Adrenal gland (tissue), 12 donors: Measurements from ENCODE around the gene LRCH1. TPM values are rescaled to one million over a fixed set of nuclear protein-coding genes. Genes with fewer than 3 reads are reported as not detected.

ENCODE experiments used
- DNase-seq, 7 donors: peaks; one replicate each; pipeline ENCODE4 v3.0.0-alpha.2; 2019 to 2020
- H3K27ac ChIP-seq, 5 donors: fragments of 200-600 bp; sonication (generic) in 4 of 5; 1 replicate in 3 of 5; 2 replicates in 2 of 5; pipeline versions ENCODE4 v1.5.1 to v1.8.0; 2016 to 2020; ENCODE audit warnings: mild to moderate bottlenecking in 1 of 5
- H3K27me3 ChIP-seq: fragments of 200-600 bp; 2 replicates; pipeline ENCODE4 v1.8.0; 2021
- H3K36me3 ChIP-seq, 2 donors: fragments of 200-600 bp; replicated peaks in 1 of 2; 1 replicate in 1 of 2; 2 replicates in 1 of 2; pipeline versions ENCODE4 v1.5.1 to v1.8.0; 2018 to 2022
- H3K4me1 ChIP-seq, 2 donors: fragments of 200-600 bp; replicated peaks in 1 of 2; 1 replicate in 1 of 2; 2 replicates in 1 of 2; pipeline versions ENCODE4 v1.5.1 to v1.8.0; 2018 to 2021
- H3K4me3 ChIP-seq, 4 donors: fragments of 200-600 bp; sonication (generic) in 3 of 4; one replicate each; pipeline ENCODE4 v1.5.1; 2016 to 2018
- H3K9me3 ChIP-seq, 3 donors: fragments of 200-600 bp; sonication (generic) in 1 of 3; replicated peaks in 1 of 3; 1 replicate in 2 of 3; 2 replicates in 1 of 3; pipeline versions ENCODE4 v1.5.1 to v1.8.0; 2016 to 2021
- CTCF ChIP-seq, 6 experiments: fragments of 450-650 bp in 4 of 6; fragments of 200-600 bp in 2 of 6; sonication (generic) in 1 of 6; IDR thresholded peaks; 1 replicate in 5 of 6; 2 replicates in 1 of 6; pipeline versions ENCODE4 v1.5.1 to v1.8.0; 2016 to 2021; ENCODE audit warnings: antibody characterized with exemption in 6 of 6, mild to moderate bottlenecking in 2 of 6, moderate library complexity in 1 of 6
- POLR2A ChIP-seq, 2 donors: fragments of 450-650 bp; IDR thresholded peaks; one replicate each; pipeline ENCODE4 v1.6.1; 2017; ENCODE audit warnings: antibody characterized with exemption in 2 of 2, mild to moderate bottlenecking in 2 of 2, moderate library complexity in 1 of 2
- WGBS, 4 donors: extraction: QIAGEN DNeasy Blood & Tissue Kit in 2 of 4; methylation state at CpG; one replicate each; pipeline versions ENCODE4 v1.1.5 to v1.1.7; 2013 to 2017; 5-methylcytosine and 5-hydroxymethylcytosine counted together
- intact Hi-C, 2 donors: fragments of 100-400 bp; cut with DNase I; formaldehyde crosslinking; loops; one replicate each; pipeline versions ENCODE4 v1.14.1 to v1.15.0; 2022 to 2023
- polyA plus RNA-seq, 3 donors: library from polyadenylated mRNA; stranded (reverse); fragments of 200-250 nt in 2 of 3; fragments of 350-450 nt in 1 of 3; fragmentation: Illumina TruSeq in 1 of 3; extraction: RNeasy Lipid Tissue Mini Kit (QIAGEN cat#74804) in 1 of 3; gene quantifications; one replicate each; pipeline ENCODE4 v1.2.3, GENCODE V29; 2013 to 2014
- total RNA-seq, 9 donors: library from RNA; depleted of rRNA in 4 of 9; stranded (reverse); fragments of >200 nt in 4 of 9; fragments of 120-200 nt in 1 of 9; fragmentation: NEBNext Ultra II Directional in 1 of 9; extraction: Animal tissue kit (Norgen Biotek cat#: 25700) in 1 of 9; gene quantifications; one replicate each; pipeline versions ENCODE4 v1.1.0 to v1.2.4, GENCODE V29; 2013 to 2023
- donor health status: healthy with polysubstance abuse.
- donor health status: Bipolar disorder and iron deficiency.
- donor health status: DM: yes; HTN: yes; CAD: no.
- donor health status: DM: no; HTN: no; CAD: no.
- donor health status: DM: no; HTN: no; CAD: no.
- donor health status: DM: yes; HTN: yes; CAD: no.

LRCH1 gene
- total and polyA plus RNA-seq, 12 donors, result 2.8 to 13.6 (median 8.4) TPM

- H3K27me3 ChIP-seq, result no peaks in the 10 kb centered on the region
- no peak for DNase-seq
- no peak overlapping the region for H3K4me3 ChIP-seq
- no peaks in the 10 kb centered on the region for H3K36me3 ChIP-seq
- no peaks in the 10 kb centered on the region for H3K9me3 ChIP-seq
- no peak overlapping the region for H3K27ac ChIP-seq
- TF ChIP-seq POLR2A (IDR thresholded peaks at IDR 0.05) (no peak), CTCF (IDR thresholded peaks at IDR 0.05) (no peak)
- WGBS, 4 donors, result 83 to 92% (median 87%) methylated on average over 1 of the region's 1 CpG
- peaks cover 10 to 14% of the 10 kb centered on the region in 2 donors for H3K4me1 ChIP-seq
- intact Hi-C loops, result no loop called here
Observed at GRCh38 chr13:46561691-46562090, 8.7 kb downstream of the LRCH1 start.

GRCh38 chr13:46562152-46562551, 9.2 kb downstream of the LRCH1 start:
- Histone ChIP-seq H3K4me1 (peaks cover 10 to 14% of the 10 kb centered on the region in 2 donors), H3K27ac (no peak overlapping the region), H3K9me3 (no peaks in the 10 kb centered on the region), H3K4me3 (no peak overlapping the region), H3K27me3 (no peaks in the 10 kb centered on the region), H3K36me3 (no peaks in the 10 kb centered on the region)
- intact Hi-C loops, result no loop called here
- no peak for TF ChIP-seq POLR2A (IDR thresholded peaks at IDR 0.05)
- no peak for TF ChIP-seq CTCF (IDR thresholded peaks at IDR 0.05)
- WGBS, 4 donors, result 96 to 100% (median 98%) methylated on average over 2 of the region's 2 CpGs
- no peak for DNase-seq

- peaks cover 10 to 14% of the 10 kb centered on the region in 2 donors for H3K4me1 ChIP-seq
Observed at GRCh38 chr13:46562581-46562980, 9.6 kb downstream of the LRCH1 start.

More at GRCh38 chr13:46562581-46562980, 9.6 kb downstream of the LRCH1 start:
- Histone ChIP-seq H3K27me3 (no peaks in the 10 kb centered on the region), H3K27ac (no peak overlapping the region), H3K9me3 (no peaks in the 10 kb centered on the region), H3K4me3 (no peak overlapping the region), H3K36me3 (no peaks in the 10 kb centered on the region)
- no peak for TF ChIP-seq CTCF (IDR thresholded peaks at IDR 0.05)
- TF ChIP-seq POLR2A (IDR thresholded peaks at IDR 0.05), result no peak
- intact Hi-C loops, result no loop called here
- 89 to 98% (median 97%) methylated on average over 5 of the region's 5 CpGs for WGBS, 4 donors
- DNase-seq, result no peak
